Mesenteric fat pad (tissue), 1 donor: Measurements from ENCODE around the gene KIFAP3. TPM values are rescaled to one million over a fixed set of nuclear protein-coding genes. Genes with fewer than 3 reads are reported as not detected.

ENCODE experiments used
- DNase-seq: peaks from one replicate; pipeline ENCODE4 v3.0.0-alpha.2; 2020; ENCODE audit warnings: low spot score
- total RNA-seq: library from RNA; stranded (reverse); fragmentation: NEBNext Ultra II Directional; extraction: Animal tissue kit (Norgen Biotek cat#: 25700); gene quantifications from one replicate; pipeline ENCODE4 v1.2.1, GENCODE V29; 2021
- donor health status: DM: yes; HTN: yes; CAD: no.

KIFAP3 gene
- total RNA-seq, 1 donor from 2014 or later: 17.5 TPM

GRCh38 chr1:169989246-169989645, 85.2 kb downstream of the KIFAP3 start:
- no peak for DNase-seq

- DNase-seq: no peak
Measured at GRCh38 chr1:169985757-169986156, 88.7 kb downstream of the KIFAP3 start.

- DNase-seq: no peak
Measured at GRCh38 chr1:169974067-169974466, 100.4 kb downstream of the KIFAP3 start.

GRCh38 chr1:169970114-169970513, 104.4 kb downstream of the KIFAP3 start:
- no peak for DNase-seq

GRCh38 chr1:169968174-169968573, 106.3 kb downstream of the KIFAP3 start:
- no peak for DNase-seq

- DNase-seq: no peak
Measured at GRCh38 chr1:169964206-169964605, 110.3 kb downstream of the KIFAP3 start.

- no peak for DNase-seq
Measured at GRCh38 chr1:169959686-169960085, 114.8 kb downstream of the KIFAP3 start.

- DNase-seq: no peak
Measured at GRCh38 chr1:169958987-169959386, 115.5 kb downstream of the KIFAP3 start.

GRCh38 chr1:169957884-169958283, 116.6 kb downstream of the KIFAP3 start:
- no peak for DNase-seq

GRCh38 chr1:169951108-169951507, 123.4 kb downstream of the KIFAP3 start:
- DNase-seq: no peak

- no peak for DNase-seq
Measured at GRCh38 chr1:169949139-169949538, 125.4 kb downstream of the KIFAP3 start.

- no peak for DNase-seq
Measured at GRCh38 chr1:169946206-169946605, 128.3 kb downstream of the KIFAP3 start.

- no peak for DNase-seq
Measured at GRCh38 chr1:169945181-169945580, 129.3 kb downstream of the KIFAP3 start.

- DNase-seq: no peak
Measured at GRCh38 chr1:169944621-169945020, 129.9 kb downstream of the KIFAP3 start.

GRCh38 chr1:169943963-169944526, 130.4 kb downstream of the KIFAP3 start:
- no peak for DNase-seq

GRCh38 chr1:169941982-169942830, 132.3 kb downstream of the KIFAP3 start:
- DNase-seq: no peak

GRCh38 chr1:169933984-169934725, 140.3 kb downstream of the KIFAP3 start:
- no peak for DNase-seq

- no peak for DNase-seq
Measured at GRCh38 chr1:169931795-169932231, 142.7 kb downstream of the KIFAP3 start.

GRCh38 chr1:169929210-169929526, 145.3 kb downstream of the KIFAP3 start:
- DNase-seq: no peak

GRCh38 chr1:169928438-169929209, 145.9 kb downstream of the KIFAP3 start:
- DNase-seq: no peak
